Spleen (tissue), 11 donors: ENCODE results near the gene PELI2. TPM values are rescaled to one million over a fixed set of nuclear protein-coding genes. Genes with fewer than 3 reads are reported as not detected.

ENCODE experiments used
- DNase-seq: peaks from one replicate; pipeline ENCODE4 v3.0.0-alpha.2; 2020
- H3K27ac ChIP-seq, 8 donors: fragments of 200-600 bp; sonication (generic) in 7 of 8; 1 replicate in 4 of 8; 2 replicates in 4 of 8; pipeline versions ENCODE4 v1.5.0 to v1.8.0; 2016 to 2021; ENCODE audit warnings: inconsistent platforms in 4 of 8, mild to moderate bottlenecking in 4 of 8, moderate library complexity in 1 of 8
- H3K27me3 ChIP-seq, 7 donors: fragments of 200-600 bp; sonication (generic) in 6 of 7; replicated peaks in 1 of 7; 1 replicate in 4 of 7; 2 replicates in 3 of 7; pipeline versions ENCODE4 v1.5.0 to v1.8.0; 2016 to 2021; ENCODE audit warnings: inconsistent platforms in 3 of 7, mild to moderate bottlenecking in 1 of 7
- H3K36me3 ChIP-seq, 6 donors: fragments of 200-600 bp; sonication (generic) in 5 of 6; 1 replicate in 4 of 6; 2 replicates in 2 of 6; pipeline versions ENCODE4 v1.5.0 to v1.8.0; 2016 to 2021; ENCODE audit warnings: inconsistent platforms in 2 of 6
- H3K4me1 ChIP-seq, 6 donors: fragments of 200-600 bp; sonication (generic) in 5 of 6; 1 replicate in 3 of 6; 2 replicates in 3 of 6; pipeline versions ENCODE4 v1.5.0 to v1.8.0; 2016 to 2021; ENCODE audit warnings: inconsistent platforms in 3 of 6
- H3K4me3 ChIP-seq, 8 donors: fragments of 200-600 bp; sonication (generic) in 7 of 8; 1 replicate in 4 of 8; 2 replicates in 4 of 8; pipeline versions ENCODE4 v1.5.0 to v1.8.0; 2016 to 2021; ENCODE audit warnings: inconsistent platforms in 4 of 8, mild to moderate bottlenecking in 4 of 8, moderate library complexity in 2 of 8
- H3K9me3 ChIP-seq, 8 donors: fragments of 200-600 bp; sonication (generic) in 7 of 8; 1 replicate in 4 of 8; 2 replicates in 4 of 8; pipeline versions ENCODE4 v1.5.0 to v1.8.0; 2016 to 2021; ENCODE audit warnings: inconsistent platforms in 4 of 8
- POLR2A ChIP-seq, 3 donors: fragments of 450-650 bp; IDR thresholded peaks; one replicate each; pipeline ENCODE4 v1.5.1; 2017; ENCODE audit warnings: antibody characterized with exemption in 3 of 3, mild to moderate bottlenecking in 1 of 3
- POLR2AphosphoS5 ChIP-seq, 3 donors: sonication (generic); formaldehyde crosslinking; IDR thresholded peaks; one replicate each; pipeline ENCODE4 v1.5.1; 2017; ENCODE audit warnings: antibody characterized with exemption in 3 of 3
- WGBS, 5 donors: extraction: QIAGEN DNeasy Blood & Tissue Kit in 3 of 5; methylation state at CpG; one replicate each; pipeline versions ENCODE4 v1.1.5 to v1.1.7; 2013 to 2018; 5-methylcytosine and 5-hydroxymethylcytosine counted together
- intact Hi-C: fragments of 100-400 bp; cut with DNase I; formaldehyde crosslinking; loops from one replicate; pipeline ENCODE4 v1.15.0; 2023; ENCODE audit warnings: low total_unique reads
- polyA plus RNA-seq, 3 donors: library from polyadenylated mRNA; stranded (reverse); fragments of 200-250 nt; gene quantifications; one replicate each; pipeline ENCODE4 v1.2.1, GENCODE V29; 2013
- total RNA-seq, 7 donors: library from RNA; depleted of rRNA in 3 of 7; stranded (reverse); fragments of >200 nt in 3 of 7; fragmentation: NEBNext Ultra II Directional in 4 of 7; extraction: Animal tissue kit (Norgen Biotek cat#: 25700) in 4 of 7; gene quantifications; one replicate each; pipeline versions ENCODE4 v1.1.0 to v1.2.1, GENCODE V29; 2016 to 2021
- TF ChIP-seq, protein P1 (sequence below), 11 experiments: fragments of 200-600 bp in 7 of 11; fragments of 450-650 bp in 4 of 11; sonication (generic) in 4 of 11; IDR thresholded peaks in 8 of 11; conservative IDR thresholded peaks in 3 of 11; 1 replicate in 7 of 11; 2 replicates in 4 of 11; pipeline versions ENCODE4 v1.4.0 to v1.8.0; 2016 to 2021; ENCODE audit warnings: antibody characterized with exemption in 11 of 11, inconsistent platforms in 4 of 11, mild to moderate bottlenecking in 1 of 11
- donor health status: healthy with polysubstance abuse.
- donor health status: DM: no; HTN: no; CAD: no; lungs with moderate emphysema.
- donor health status: DM: no; HTN: no; CAD: no.
- donor health status: Bipolar disorder and iron deficiency.
- donor health status: healthy.
- donor health status: DM: no; HTN: no; CAD: no.
- donor health status: DM: yes; HTN: yes; CAD: no.

PELI2 gene
- total and polyA plus RNA-seq, 10 donors, result 2.1 to 25.3 (median 18.0) TPM

DNA sequence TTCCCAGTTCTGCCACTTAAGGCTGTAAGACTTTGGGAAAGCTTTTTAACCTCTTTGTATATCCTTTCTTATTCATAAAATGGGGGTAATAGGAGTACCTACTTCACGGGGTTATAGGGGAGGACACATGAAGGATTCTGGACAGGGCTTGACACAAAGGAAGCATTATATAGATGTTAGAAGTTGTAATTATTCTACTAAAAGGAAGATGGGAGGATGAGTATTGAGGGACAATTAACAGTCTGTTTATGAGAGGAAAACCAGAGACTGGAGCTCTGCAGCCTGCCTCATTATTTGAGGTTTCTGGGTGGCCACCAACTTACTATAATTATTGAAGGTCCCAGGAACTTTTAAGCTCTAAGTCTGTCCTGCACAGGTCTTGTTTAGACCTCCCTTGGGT, 34.0 kb downstream of the PELI2 start:
- TF ChIP-seq, protein P1, sequence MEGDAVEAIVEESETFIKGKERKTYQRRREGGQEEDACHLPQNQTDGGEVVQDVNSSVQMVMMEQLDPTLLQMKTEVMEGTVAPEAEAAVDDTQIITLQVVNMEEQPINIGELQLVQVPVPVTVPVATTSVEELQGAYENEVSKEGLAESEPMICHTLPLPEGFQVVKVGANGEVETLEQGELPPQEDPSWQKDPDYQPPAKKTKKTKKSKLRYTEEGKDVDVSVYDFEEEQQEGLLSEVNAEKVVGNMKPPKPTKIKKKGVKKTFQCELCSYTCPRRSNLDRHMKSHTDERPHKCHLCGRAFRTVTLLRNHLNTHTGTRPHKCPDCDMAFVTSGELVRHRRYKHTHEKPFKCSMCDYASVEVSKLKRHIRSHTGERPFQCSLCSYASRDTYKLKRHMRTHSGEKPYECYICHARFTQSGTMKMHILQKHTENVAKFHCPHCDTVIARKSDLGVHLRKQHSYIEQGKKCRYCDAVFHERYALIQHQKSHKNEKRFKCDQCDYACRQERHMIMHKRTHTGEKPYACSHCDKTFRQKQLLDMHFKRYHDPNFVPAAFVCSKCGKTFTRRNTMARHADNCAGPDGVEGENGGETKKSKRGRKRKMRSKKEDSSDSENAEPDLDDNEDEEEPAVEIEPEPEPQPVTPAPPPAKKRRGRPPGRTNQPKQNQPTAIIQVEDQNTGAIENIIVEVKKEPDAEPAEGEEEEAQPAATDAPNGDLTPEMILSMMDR (IDR thresholded peaks at IDR 0.05 in 8 of 11, conservative IDR thresholded peaks at IDR 0.05 in 3 of 11), result no peak
- TF ChIP-seq POLR2AphosphoS5 (IDR thresholded peaks at IDR 0.05), result no peak
- TF ChIP-seq POLR2A (IDR thresholded peaks at IDR 0.05), result no peak
- Histone ChIP-seq H3K27ac (no peak overlapping the region), H3K4me1 (peaks cover 0 to 41% (median 27%) of the 10 kb centered on the region in 6 donors), H3K4me3 (no peak overlapping the region), H3K36me3 (no peaks in the 10 kb centered on the region), H3K9me3 (no peaks in the 10 kb centered on the region), H3K27me3 (no peaks in the 10 kb centered on the region)
- DNase-seq, result no peak
- WGBS, 5 donors, result 94 to 98% (median 95%) methylated on average over 1 of the region's 1 CpG
- intact Hi-C loops, result no loop called here

DNA sequence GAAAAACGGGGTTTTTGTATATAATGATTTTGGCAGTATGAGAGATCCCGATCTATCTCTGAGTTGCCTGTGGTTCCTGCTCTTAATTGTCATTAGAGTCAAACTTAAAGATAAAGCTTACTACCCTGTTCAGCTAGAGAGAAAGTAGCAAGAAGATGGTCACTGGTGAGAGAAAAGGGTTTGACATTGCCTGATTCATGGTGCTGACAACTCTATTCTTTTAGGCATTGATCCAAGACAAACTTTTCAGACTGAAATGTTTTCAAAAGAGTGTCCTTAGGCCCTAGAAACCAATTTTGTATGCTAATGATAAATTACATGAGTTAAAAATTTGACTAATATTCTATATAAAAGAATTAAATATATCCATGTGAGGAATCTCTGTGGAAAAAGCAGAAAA, 35.1 kb downstream of the PELI2 start:
- H3K27me3 ChIP-seq, result no peaks in the 10 kb centered on the region
- no peak for DNase-seq
- TF ChIP-seq POLR2A (IDR thresholded peaks at IDR 0.05) (no peak), POLR2AphosphoS5 (IDR thresholded peaks at IDR 0.05) (no peak)
- TF ChIP-seq, protein P1 (IDR thresholded peaks at IDR 0.05 in 8 of 11, conservative IDR thresholded peaks at IDR 0.05 in 3 of 11), result no peak
- 87 to 99% (median 97%) methylated on average over 2 of the region's 2 CpGs for WGBS, 5 donors
- no peak overlapping the region for H3K4me3 ChIP-seq
- no peaks in the 10 kb centered on the region for H3K9me3 ChIP-seq
- intact Hi-C loops, result no loop called here
- peaks cover 0 to 30% (median 17%) of the 10 kb centered on the region in 6 donors for H3K4me1 ChIP-seq
- H3K36me3 ChIP-seq, result no peaks in the 10 kb centered on the region
- H3K27ac ChIP-seq, result no peak overlapping the region

DNA sequence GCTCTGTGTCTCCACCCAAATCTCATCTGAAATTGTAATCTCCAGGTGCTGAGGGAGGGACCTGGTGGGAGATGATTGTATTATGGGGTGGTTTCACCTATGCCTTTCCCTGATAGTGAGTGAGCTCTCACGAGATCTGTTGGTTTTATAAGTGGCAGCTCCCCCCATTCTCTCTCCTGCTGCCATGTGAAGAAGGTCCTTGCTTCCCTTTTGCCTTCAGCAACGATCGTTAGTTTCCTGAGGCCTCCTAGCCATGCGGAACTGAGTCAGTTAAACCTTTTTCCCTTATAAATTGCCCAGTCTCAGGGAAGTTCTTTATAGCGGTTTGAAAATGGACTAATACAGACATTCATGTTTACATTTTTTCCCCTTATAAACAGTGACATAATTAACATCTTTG, 36.1 kb downstream of the PELI2 start:
- no peak overlapping the region for H3K4me3 ChIP-seq
- no peak overlapping the region for H3K27ac ChIP-seq
- no peaks in the 10 kb centered on the region for H3K36me3 ChIP-seq
- H3K9me3 ChIP-seq, result peaks cover 0 to 5% (median 0%) of the 10 kb centered on the region in 8 donors
- DNase-seq, result no peak
- H3K27me3 ChIP-seq, result no peaks in the 10 kb centered on the region
- WGBS, 5 donors, result 56 to 76% (median 63%) methylated on average over 5 of the region's 5 CpGs
- no peak for TF ChIP-seq POLR2AphosphoS5 (IDR thresholded peaks at IDR 0.05)
- no peak for TF ChIP-seq POLR2A (IDR thresholded peaks at IDR 0.05)
- TF ChIP-seq, protein P1 (IDR thresholded peaks at IDR 0.05 in 8 of 11, conservative IDR thresholded peaks at IDR 0.05 in 3 of 11), result no peak
- peaks cover 0 to 20% (median 7%) of the 10 kb centered on the region in 6 donors for H3K4me1 ChIP-seq
- intact Hi-C loops, result no loop called here

DNA sequence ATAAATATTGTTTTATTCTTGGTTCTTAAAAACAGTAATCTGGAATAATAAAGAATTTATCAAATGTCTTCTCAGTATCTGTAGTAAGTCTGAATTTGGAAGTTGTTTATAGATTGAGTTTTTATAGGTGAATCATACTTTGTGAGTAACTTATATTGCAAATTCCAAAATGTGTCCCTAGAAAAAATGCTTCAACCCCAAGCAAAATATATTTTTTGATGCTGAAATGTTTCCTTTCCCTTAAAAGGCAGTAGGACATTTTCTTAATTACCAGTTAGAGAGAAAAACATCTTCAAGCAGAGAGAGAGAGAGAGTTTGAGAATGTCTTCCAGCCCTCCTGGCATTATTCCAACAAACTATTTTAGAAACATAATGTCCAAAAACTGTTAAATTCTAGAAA, 37.9 kb downstream of the PELI2 start:
- H3K27ac ChIP-seq, result no peak overlapping the region
- peaks cover 0 to 5% (median 0%) of the 10 kb centered on the region in 8 donors for H3K9me3 ChIP-seq
- H3K4me3 ChIP-seq, result no peak overlapping the region
- H3K27me3 ChIP-seq, result no peaks in the 10 kb centered on the region
- TF ChIP-seq POLR2AphosphoS5 (IDR thresholded peaks at IDR 0.05) (no peak), POLR2A (IDR thresholded peaks at IDR 0.05) (no peak)
- TF ChIP-seq, protein P1 (IDR thresholded peaks at IDR 0.05 in 8 of 11, conservative IDR thresholded peaks at IDR 0.05 in 3 of 11), result no peak
- DNase-seq, result no peak
- no peaks in the 10 kb centered on the region for H3K36me3 ChIP-seq
- H3K4me1 ChIP-seq, result peaks cover 0 to 6% (median 0%) of the 10 kb centered on the region in 6 donors
- intact Hi-C loops, result no loop called here
